Mesothelial cell of epicardium (in vitro differentiated cells): Measurements from ENCODE around the gene DMD. TPM values are rescaled to one million over a fixed set of nuclear protein-coding genes. Genes with fewer than 3 reads are reported as not detected.

Source experiments
- DNase-seq, 2 experiments: peaks; one replicate each; pipeline ENCODE4 v3.0.0; 2021; ENCODE audit warnings: low spot score in 2 of 2; ENCODE audit not compliant: unreplicated experiment in 2 of 2
- H3K27ac Mint-ChIP-seq: 2 replicates; pipeline ENCODE4 v1.8.0; 2021; ENCODE audit warnings: mixed read lengths
- H3K27me3 Mint-ChIP-seq: 2 replicates; pipeline ENCODE4 v1.8.0; 2021; ENCODE audit warnings: low read depth, mixed read lengths
- H3K36me3 Mint-ChIP-seq: 2 replicates; pipeline ENCODE4 v1.8.0; 2021; ENCODE audit warnings: mixed read lengths
- H3K4me1 Mint-ChIP-seq: 2 replicates; pipeline ENCODE4 v1.8.0; 2021; ENCODE audit warnings: mixed read lengths
- H3K4me3 Mint-ChIP-seq: 2 replicates; pipeline ENCODE4 v1.8.0; 2021; ENCODE audit warnings: mild to moderate bottlenecking, moderate library complexity, mixed read lengths
- H3K9me3 Mint-ChIP-seq: 2 replicates; pipeline ENCODE4 v1.8.0; 2021; ENCODE audit warnings: mixed read lengths
- total RNA-seq: library from RNA; stranded (reverse); gene quantifications from 3 replicates; pipeline ENCODE4 v1.2.1, GENCODE V29; 2021
- TF ChIP-seq, protein P1 (sequence below): fragments of 200-600 bp; sonication (generic); IDR thresholded peaks from one replicate; pipeline ENCODE4 v1.5.0; 2021; ENCODE audit warnings: antibody characterized with exemption; ENCODE audit not compliant: unreplicated experiment

The DMD gene
- total RNA-seq, 1 donor from 2014 or later = 79.4 TPM

DNA sequence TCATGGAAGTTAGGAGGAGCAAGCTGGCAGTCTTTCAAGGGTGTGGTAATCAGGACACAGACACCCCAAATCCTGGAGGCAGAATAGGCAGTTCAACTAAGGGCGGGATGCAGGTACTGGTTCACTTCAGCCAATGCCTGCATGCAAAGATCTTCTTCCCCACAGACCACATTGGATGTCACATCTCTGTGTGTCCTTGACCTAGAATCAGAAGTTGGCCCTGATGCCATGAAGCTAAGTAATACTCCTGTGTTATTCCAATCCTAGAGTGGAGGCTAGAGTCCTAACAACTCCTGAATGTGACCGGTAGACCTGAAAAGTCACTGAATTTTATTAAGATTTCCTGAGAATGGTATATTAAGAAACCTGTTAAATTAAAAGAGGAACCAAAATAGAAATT, 165.5 kb downstream of the DMD start:
- H3K4me1 Mint-ChIP-seq = no peaks in the 10 kb centered on the region
- H3K27ac Mint-ChIP-seq = no peak overlapping the region

DNA sequence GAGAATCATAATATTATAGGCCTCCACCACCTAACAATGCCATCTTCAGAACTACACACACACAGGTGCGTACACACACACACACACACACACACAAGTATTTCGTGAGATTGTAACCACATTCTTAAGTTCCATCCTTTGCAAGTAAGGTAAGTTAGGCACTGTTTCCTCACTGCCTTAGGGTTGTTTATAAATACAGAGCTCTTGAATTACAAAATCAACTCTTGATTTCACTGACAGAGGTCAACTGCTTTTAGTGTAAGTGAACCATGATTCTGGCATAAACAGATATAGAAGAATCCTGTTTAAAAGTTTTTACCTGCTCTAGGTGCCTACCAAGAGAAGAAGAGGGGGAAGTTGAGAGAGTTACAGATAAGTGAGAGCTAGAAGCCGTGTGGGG, 166.1 kb downstream of the DMD start:
- no peak for DNase-seq
- H3K27me3 Mint-ChIP-seq = no peaks in the 10 kb centered on the region
- no peak overlapping the region for H3K27ac Mint-ChIP-seq
- H3K36me3 Mint-ChIP-seq = peaks cover 8% of the 10 kb centered on the region
- TF ChIP-seq, protein P1, sequence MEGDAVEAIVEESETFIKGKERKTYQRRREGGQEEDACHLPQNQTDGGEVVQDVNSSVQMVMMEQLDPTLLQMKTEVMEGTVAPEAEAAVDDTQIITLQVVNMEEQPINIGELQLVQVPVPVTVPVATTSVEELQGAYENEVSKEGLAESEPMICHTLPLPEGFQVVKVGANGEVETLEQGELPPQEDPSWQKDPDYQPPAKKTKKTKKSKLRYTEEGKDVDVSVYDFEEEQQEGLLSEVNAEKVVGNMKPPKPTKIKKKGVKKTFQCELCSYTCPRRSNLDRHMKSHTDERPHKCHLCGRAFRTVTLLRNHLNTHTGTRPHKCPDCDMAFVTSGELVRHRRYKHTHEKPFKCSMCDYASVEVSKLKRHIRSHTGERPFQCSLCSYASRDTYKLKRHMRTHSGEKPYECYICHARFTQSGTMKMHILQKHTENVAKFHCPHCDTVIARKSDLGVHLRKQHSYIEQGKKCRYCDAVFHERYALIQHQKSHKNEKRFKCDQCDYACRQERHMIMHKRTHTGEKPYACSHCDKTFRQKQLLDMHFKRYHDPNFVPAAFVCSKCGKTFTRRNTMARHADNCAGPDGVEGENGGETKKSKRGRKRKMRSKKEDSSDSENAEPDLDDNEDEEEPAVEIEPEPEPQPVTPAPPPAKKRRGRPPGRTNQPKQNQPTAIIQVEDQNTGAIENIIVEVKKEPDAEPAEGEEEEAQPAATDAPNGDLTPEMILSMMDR = no peak
- H3K9me3 Mint-ChIP-seq = peaks cover 20% of the 10 kb centered on the region
- no peak overlapping the region for H3K4me3 Mint-ChIP-seq
- no peaks in the 10 kb centered on the region for H3K4me1 Mint-ChIP-seq

More for the DNA sequence above, 165.5 kb downstream of the DMD start:
- TF ChIP-seq, protein P1 = no peak
- no peak for DNase-seq
- Mint-ChIP-seq H3K27me3 (no peaks in the 10 kb centered on the region), H3K9me3 (peaks cover 15% of the 10 kb centered on the region), H3K4me3 (no peak overlapping the region), H3K36me3 (peaks cover 3% of the 10 kb centered on the region)

DNA sequence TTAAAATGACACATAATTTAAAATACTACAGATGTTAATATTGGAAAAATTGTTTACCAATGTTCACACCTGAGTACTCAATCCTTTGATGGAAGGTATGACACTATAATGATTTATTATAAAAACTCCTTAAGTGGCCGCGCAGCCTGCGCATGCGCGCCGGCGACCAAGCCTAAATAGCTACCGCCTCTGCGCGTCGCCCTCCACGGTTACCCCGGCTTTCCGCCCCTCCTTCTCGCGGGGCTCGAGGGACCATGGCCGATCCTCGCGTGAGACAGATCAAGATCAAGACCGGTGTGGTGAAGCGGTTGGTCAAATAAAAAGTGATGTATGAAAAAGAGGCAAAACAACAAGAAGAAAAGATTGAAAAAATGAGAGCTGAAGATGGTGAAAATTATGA, 170.2 kb downstream of the DMD start:
- Mint-ChIP-seq H3K4me1 (no peaks in the 10 kb centered on the region), H3K27ac (no peak overlapping the region), H3K4me3 (no peak overlapping the region), H3K36me3 (peaks cover 15% of the 10 kb centered on the region), H3K27me3 (no peaks in the 10 kb centered on the region), H3K9me3 (peaks cover 27% of the 10 kb centered on the region)
- TF ChIP-seq, protein P1 = no peak
- DNase-seq = no peak

DNA sequence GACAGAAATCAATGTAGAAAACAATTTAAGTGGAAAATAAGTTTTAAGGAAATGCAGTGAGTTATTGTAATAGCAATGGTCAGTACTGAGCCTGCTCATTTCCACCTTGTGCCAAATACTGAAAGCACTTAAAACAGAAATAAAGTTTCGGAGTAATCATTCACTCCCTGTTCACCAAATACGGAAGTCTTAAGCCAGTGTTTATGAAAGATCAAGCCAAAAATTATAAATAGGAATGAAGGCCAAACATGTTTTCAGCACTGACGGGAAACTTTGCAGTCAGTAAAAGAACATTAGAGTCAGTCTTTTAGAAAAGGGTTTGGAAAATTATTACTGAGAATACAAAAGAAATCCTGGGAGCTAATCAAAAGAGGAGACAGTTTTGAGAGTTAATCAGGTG, 178.6 kb downstream of the DMD start:
- no peak for DNase-seq
- TF ChIP-seq, protein P1 = no peak
- Mint-ChIP-seq H3K4me1 (peaks cover 8% of the 10 kb centered on the region), H3K36me3 (no peaks in the 10 kb centered on the region), H3K27me3 (no peaks in the 10 kb centered on the region), H3K9me3 (no peaks in the 10 kb centered on the region), H3K27ac (no peak overlapping the region), H3K4me3 (no peak overlapping the region)

DNA sequence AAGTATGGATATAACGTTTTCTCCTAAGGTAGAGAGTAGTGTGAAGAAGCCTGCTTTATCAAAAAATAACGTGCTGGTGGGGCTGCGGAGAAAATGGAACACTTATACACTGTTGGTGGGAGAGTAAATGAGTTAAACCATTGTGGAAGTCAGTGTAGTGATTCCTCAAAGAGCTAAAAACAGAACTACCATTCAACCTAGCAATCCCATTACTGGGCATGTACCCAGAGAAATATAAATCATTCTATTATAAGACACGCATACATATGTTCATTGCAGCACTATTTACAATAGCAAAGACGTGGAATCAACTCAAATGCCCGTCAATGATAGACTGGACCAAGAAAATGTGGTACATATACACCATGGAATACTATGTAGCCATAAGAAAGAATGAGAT, 196.4 kb downstream of the DMD start:
- Mint-ChIP-seq H3K4me1 (peaks cover 15% of the 10 kb centered on the region), H3K9me3 (no peaks in the 10 kb centered on the region), H3K4me3 (no peak overlapping the region), H3K36me3 (peaks cover 11% of the 10 kb centered on the region), H3K27me3 (no peaks in the 10 kb centered on the region), H3K27ac (no peak overlapping the region)
- TF ChIP-seq, protein P1 = no peak
- no peak for DNase-seq

DNA sequence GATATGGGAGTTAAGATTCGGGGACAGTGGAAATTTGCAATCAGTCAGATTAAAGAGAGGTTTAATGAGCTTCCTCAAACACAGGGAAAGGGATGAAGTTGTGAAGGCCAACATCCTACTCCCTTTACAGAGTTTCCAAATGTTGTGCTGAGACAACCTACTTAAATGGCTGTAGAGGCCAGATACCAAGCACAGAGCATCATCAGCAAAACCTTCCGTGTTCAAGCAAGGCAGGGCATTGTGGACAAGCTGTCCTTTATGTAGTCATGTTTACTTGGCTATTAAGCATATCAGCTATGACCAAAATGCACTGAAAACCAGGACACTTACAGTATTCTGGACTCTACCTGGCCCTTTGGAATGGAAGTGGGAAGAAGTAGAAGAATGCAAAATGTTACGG, 197.3 kb downstream of the DMD start:
- peaks cover 15% of the 10 kb centered on the region for H3K4me1 Mint-ChIP-seq
- no peaks in the 10 kb centered on the region for H3K9me3 Mint-ChIP-seq
- peaks cover 11% of the 10 kb centered on the region for H3K36me3 Mint-ChIP-seq
- no peaks in the 10 kb centered on the region for H3K27me3 Mint-ChIP-seq
- TF ChIP-seq, protein P1 = no peak
- no peak overlapping the region for H3K4me3 Mint-ChIP-seq
- no peak for DNase-seq
- no peak overlapping the region for H3K27ac Mint-ChIP-seq
